HCT116 (cell line): Measurements from ENCODE around the gene VCAN.

ENCODE experiments used
- EZH2 ChIP-seq: fragments of 200-600 bp; sonication (generic); IDR thresholded peaks from 2 replicates; pipeline ENCODE4 v1.6.1; 2017; ENCODE audit warnings: antibody characterized with exemption, mixed run types
- EZH2phosphoT487 ChIP-seq: fragments of 200-600 bp; IDR thresholded peaks from 2 replicates; pipeline ENCODE4 v1.6.1; 2018; ENCODE audit warnings: antibody characterized with exemption, borderline replicate concordance
- POLR2A ChIP-seq: IDR thresholded peaks from 2 replicates; pipeline ENCODE4 v1.7.0; 2011; ENCODE audit warnings: borderline replicate concordance; ENCODE audit not compliant: insufficient read depth, insufficient read length; ENCODE audit errors: extremely low read depth
- POLR2AphosphoS5 ChIP-seq: IDR thresholded peaks from 2 replicates; pipeline ENCODE4 v1.6.1; 2011; ENCODE audit warnings: mild to moderate bottlenecking, low read depth, low read length, moderate library complexity
- RAD21 ChIP-seq: IDR thresholded peaks from 2 replicates; pipeline ENCODE4 v1.6.1; 2012; ENCODE audit warnings: low read depth, mild to moderate bottlenecking
- TF ChIP-seq, protein P1 (sequence below), 3 experiments: fragments of 200-600 bp in 1 of 3; sonication (generic) in 1 of 3; IDR thresholded peaks in 2 of 3; conservative IDR thresholded peaks in 1 of 3; 2 replicates each; pipeline ENCODE4 v1.5.1; 2012 to 2017; ENCODE audit warnings: low read depth in 2 of 3, low read length in 2 of 3, antibody characterized with exemption in 1 of 3, borderline replicate concordance in 1 of 3, control low read depth in 1 of 3, mild to moderate bottlenecking in 1 of 3, mixed read lengths in 1 of 3, mixed run types in 1 of 3, moderate library complexity in 1 of 3; ENCODE audit not compliant: insufficient read depth in 1 of 3
- TF ChIP-seq, protein P2 (sequence below): IDR thresholded peaks from 2 replicates; pipeline ENCODE4 v1.6.1; 2012

DNA sequence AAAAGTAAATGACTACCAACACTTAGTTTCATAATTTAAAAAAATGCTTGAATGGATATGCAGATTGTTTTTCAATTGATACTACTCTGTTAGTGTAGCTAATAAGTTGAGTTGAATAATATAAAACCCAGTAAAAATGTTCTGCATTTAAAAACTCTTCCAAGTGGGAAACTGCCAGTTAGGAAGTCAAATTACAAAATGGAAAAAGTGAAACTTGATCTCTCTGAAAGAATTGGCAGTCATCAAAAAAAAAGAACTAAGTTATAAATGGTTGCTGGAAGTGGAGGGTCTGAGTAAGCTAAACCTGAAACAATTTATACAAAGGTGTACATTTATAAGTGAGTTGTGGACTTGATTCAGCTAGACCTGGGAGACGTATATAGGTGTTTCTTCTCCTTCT is 52.4 kb downstream of the VCAN start:
- TF ChIP-seq POLR2AphosphoS5 (no peak), POLR2A (no peak), RAD21 (no peak), EZH2phosphoT487 (no peak), EZH2 (no peak)
- TF ChIP-seq, protein P1, sequence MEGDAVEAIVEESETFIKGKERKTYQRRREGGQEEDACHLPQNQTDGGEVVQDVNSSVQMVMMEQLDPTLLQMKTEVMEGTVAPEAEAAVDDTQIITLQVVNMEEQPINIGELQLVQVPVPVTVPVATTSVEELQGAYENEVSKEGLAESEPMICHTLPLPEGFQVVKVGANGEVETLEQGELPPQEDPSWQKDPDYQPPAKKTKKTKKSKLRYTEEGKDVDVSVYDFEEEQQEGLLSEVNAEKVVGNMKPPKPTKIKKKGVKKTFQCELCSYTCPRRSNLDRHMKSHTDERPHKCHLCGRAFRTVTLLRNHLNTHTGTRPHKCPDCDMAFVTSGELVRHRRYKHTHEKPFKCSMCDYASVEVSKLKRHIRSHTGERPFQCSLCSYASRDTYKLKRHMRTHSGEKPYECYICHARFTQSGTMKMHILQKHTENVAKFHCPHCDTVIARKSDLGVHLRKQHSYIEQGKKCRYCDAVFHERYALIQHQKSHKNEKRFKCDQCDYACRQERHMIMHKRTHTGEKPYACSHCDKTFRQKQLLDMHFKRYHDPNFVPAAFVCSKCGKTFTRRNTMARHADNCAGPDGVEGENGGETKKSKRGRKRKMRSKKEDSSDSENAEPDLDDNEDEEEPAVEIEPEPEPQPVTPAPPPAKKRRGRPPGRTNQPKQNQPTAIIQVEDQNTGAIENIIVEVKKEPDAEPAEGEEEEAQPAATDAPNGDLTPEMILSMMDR (IDR thresholded peaks at IDR 0.05 in 2 of 3, conservative IDR thresholded peaks at IDR 0.05 in 1 of 3; ENCODE audit: borderline replicate concordance in 1 of 3, insufficient read depth in 1 of 3, low read depth in 2 of 3, low read length in 2 of 3) = no peak
- TF ChIP-seq, protein P2, sequence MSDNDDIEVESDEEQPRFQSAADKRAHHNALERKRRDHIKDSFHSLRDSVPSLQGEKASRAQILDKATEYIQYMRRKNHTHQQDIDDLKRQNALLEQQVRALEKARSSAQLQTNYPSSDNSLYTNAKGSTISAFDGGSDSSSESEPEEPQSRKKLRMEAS = no peak
